ENCODE results near the gene PLOD2.
A peak's percentile ranks its signal among the peaks of the same experiment; 100 is the strongest.

PLOD2 gene

DNA sequence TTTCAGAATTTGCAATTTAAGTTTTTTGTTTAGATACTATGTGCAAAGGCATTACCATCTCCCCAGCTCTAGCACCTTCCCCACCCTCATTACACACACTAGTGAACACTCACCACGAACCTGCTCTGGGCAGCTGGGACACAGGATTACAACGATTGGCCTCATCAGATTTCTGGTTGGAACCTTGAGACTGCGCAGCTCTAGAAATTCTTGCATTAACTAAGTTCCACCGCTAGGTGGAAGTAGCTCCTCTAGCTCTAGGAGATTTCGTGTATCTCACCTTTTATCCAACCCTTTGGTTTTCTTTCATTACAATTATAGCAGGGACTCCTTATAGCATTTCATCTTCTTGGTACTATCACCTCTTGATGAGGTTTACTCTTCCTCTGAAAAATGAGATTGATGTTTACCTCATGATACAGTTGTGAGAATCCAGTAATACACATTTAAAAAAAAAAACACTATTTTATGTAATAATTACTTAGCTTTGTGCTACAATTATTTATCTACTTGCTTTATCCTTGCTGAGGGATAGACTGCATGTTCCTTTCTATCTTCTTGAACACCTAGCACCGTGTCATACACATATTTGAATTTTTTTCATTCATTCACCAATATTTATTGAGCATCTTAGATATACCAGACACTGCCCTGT, 28.7 kb upstream of the PLOD2 start:
- Histone ChIP-seq H3K4me1 (no peaks in the 10 kb centered on the region), H3K4me2 (ENCODE audit: low read length) (no peak overlapping the region), H3K27ac (no peak overlapping the region), H3K79me2 (no peaks in the 10 kb centered on the region), H3K4me3 (ENCODE audit: low read depth, low read length) (no peak overlapping the region), H3K27me3 (ENCODE audit: control insufficient read depth, insufficient read depth, low read length) (no peaks in the 10 kb centered on the region), H3K9ac (no peak overlapping the region), H3K36me3 (ENCODE audit: control insufficient read depth, insufficient read depth, low read length) (no peaks in the 10 kb centered on the region), H3K9me3 (ENCODE audit: control insufficient read depth, low read length) (no peaks in the 10 kb centered on the region), H2AFZ (peak overlapping the region; percentile 27)
- TF ChIP-seq, protein P1, sequence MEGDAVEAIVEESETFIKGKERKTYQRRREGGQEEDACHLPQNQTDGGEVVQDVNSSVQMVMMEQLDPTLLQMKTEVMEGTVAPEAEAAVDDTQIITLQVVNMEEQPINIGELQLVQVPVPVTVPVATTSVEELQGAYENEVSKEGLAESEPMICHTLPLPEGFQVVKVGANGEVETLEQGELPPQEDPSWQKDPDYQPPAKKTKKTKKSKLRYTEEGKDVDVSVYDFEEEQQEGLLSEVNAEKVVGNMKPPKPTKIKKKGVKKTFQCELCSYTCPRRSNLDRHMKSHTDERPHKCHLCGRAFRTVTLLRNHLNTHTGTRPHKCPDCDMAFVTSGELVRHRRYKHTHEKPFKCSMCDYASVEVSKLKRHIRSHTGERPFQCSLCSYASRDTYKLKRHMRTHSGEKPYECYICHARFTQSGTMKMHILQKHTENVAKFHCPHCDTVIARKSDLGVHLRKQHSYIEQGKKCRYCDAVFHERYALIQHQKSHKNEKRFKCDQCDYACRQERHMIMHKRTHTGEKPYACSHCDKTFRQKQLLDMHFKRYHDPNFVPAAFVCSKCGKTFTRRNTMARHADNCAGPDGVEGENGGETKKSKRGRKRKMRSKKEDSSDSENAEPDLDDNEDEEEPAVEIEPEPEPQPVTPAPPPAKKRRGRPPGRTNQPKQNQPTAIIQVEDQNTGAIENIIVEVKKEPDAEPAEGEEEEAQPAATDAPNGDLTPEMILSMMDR (IDR thresholded peaks at IDR 0.05) = peak; percentile 80

DNA sequence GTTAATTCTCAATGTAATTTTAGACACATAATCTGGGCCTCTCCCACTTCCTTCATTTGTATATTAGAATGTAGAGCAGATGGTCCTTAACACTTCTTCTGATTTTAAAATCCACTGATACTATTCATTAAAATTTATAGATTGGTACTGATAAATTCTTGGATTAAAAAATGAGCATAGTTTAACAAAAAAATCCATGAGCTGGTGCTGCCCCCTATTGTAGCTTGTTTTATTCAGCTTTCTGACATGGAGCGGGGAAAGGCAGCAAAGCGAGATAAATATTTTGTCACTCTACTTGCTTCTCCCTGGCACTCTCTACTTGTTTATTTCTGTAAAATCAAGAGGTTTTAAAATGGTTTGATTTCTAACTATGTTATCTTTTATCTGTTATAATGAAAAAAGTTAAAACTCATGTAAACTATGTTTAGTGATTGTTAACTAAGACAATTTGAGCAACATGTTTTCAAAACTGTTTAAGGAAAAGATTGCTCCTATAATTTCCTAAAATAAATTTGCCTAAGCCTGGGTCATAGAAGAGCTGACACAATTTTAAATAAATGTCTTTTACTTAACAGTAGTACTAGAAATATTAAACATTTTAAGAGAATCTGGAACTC, 26.5 kb upstream of the PLOD2 start:
- no peak overlapping the region for H3K9ac ChIP-seq
- no peak overlapping the region for H3K4me2 ChIP-seq (ENCODE audit: low read length)
- no peak overlapping the region for H3K27ac ChIP-seq
- no peak overlapping the region for H2AFZ ChIP-seq
- no peak overlapping the region for H3K4me3 ChIP-seq (ENCODE audit: low read depth, low read length)
- no peaks in the 10 kb centered on the region for H3K27me3 ChIP-seq (ENCODE audit: control insufficient read depth, insufficient read depth, low read length)
- no peaks in the 10 kb centered on the region for H3K79me2 ChIP-seq
- no peaks in the 10 kb centered on the region for H3K9me3 ChIP-seq (ENCODE audit: control insufficient read depth, low read length)
- H3K36me3 ChIP-seq (ENCODE audit: control insufficient read depth, insufficient read depth, low read length) = no peaks in the 10 kb centered on the region
- no peaks in the 10 kb centered on the region for H3K4me1 ChIP-seq
- TF ChIP-seq, protein P1 (IDR thresholded peaks at IDR 0.05) = peak; percentile 68

DNA sequence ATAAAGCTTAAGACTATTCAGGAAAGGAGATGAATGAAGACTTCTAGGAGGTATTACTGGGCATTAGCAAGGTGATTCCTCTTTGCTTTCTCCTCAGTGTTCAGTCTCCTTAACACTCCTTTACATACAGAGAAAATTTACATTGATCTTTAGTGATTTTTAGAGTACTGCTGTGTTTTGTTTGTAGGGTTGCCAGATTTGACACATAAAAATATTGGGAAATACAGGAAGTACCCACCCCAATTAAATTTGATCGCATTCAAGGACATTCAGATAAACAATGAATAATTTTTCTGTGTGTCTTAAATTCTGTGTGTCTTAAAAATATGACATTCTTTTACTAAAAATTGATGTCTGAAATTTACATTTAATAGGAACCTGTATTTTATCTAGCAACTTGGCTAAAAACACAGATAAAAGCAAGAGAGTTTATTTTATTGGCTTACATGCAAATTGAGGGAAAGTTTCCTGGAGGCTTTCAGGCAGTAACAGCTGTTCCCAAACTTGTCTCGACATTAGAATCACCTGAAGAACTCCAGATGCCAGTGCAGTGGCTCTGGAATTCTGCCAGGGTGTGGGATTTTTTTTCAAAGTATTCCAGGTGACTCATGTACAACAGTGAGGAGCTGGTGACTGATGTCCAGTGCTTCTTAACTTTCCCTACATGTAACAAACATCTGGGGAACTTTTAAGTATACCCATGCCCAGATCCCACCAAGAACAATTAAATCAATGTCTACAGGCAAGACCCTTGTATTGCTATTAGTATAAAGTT, 23.4 kb upstream of the PLOD2 start:
- Histone ChIP-seq H2AFZ (no peak overlapping the region), H3K9ac (no peak overlapping the region), H3K4me2 (ENCODE audit: low read length) (no peak overlapping the region)

DNA sequence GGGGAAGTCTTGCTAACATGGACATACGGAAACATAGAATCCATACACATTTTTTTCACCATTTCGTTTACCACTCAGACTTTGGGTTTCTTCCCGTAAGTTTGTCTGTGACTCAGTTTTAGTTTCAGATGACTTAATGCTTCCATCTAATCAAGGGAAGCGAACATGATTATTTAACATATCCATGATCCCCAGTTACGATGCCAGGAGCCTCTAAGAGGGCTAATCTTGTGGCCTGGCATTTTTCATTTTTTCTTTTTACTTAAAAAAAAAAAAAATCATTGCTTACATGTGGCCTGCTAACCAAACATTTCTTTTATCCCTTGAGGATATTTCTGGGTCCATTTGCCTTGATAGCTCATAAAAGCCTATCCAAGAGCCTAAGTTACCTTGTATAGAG, 20.2 kb upstream of the PLOD2 start:
- no peak overlapping the region for H3K4me3 ChIP-seq (ENCODE audit: low read depth, low read length)
- no peaks in the 10 kb centered on the region for H3K27me3 ChIP-seq (ENCODE audit: control insufficient read depth, insufficient read depth, low read length)
- H3K36me3 ChIP-seq (ENCODE audit: control insufficient read depth, insufficient read depth, low read length) = no peaks in the 10 kb centered on the region
- no peak overlapping the region for H3K9ac ChIP-seq
- H3K4me1 ChIP-seq = no peaks in the 10 kb centered on the region
- no peaks in the 10 kb centered on the region for H3K79me2 ChIP-seq
- H3K4me2 ChIP-seq (ENCODE audit: low read length) = no peak overlapping the region
- no peak overlapping the region for H2AFZ ChIP-seq
- no peak overlapping the region for H3K27ac ChIP-seq
- no peaks in the 10 kb centered on the region for H3K9me3 ChIP-seq (ENCODE audit: control insufficient read depth, low read length)
- TF ChIP-seq, protein P1 (IDR thresholded peaks at IDR 0.05) = no peak

More for the DNA sequence above, 23.4 kb upstream of the PLOD2 start:
- Histone ChIP-seq H3K27me3 (ENCODE audit: control insufficient read depth, insufficient read depth, low read length) (no peaks in the 10 kb centered on the region), H3K9me3 (ENCODE audit: control insufficient read depth, low read length) (no peaks in the 10 kb centered on the region), H3K27ac (no peak overlapping the region), H3K4me3 (ENCODE audit: low read depth, low read length) (no peak overlapping the region), H3K4me1 (no peaks in the 10 kb centered on the region), H3K36me3 (ENCODE audit: control insufficient read depth, insufficient read depth, low read length) (no peaks in the 10 kb centered on the region), H3K79me2 (no peaks in the 10 kb centered on the region)
- TF ChIP-seq, protein P1 (IDR thresholded peaks at IDR 0.05) = no peak

Measured in parathyroid adenoma (tissue), 2 donors.